ENCODE data around the gene LRP1B.

The LRP1B gene

GRCh38 chr2:142030735-142031134 is 100.1 kb downstream of the LRP1B start:
- H3K4me2 ChIP-seq (ENCODE audit: low read depth, low read length, poor library complexity, severe bottlenecking) = no peak overlapping the region
- H3K36me3 ChIP-seq (ENCODE audit: insufficient read depth, low read length) = no peaks in the 10 kb centered on the region
- H3K9me2 ChIP-seq (replicated peaks; ENCODE audit: low read depth, low read length) = no peaks in the 10 kb centered on the region
- H3F3A ChIP-seq (ENCODE audit: low read depth) = no peaks in the 10 kb centered on the region
- no peaks in the 10 kb centered on the region for H4K20me1 ChIP-seq (ENCODE audit: insufficient read depth, low read length, poor library complexity, severe bottlenecking)
- H3K27me3 ChIP-seq (ENCODE audit: insufficient read depth, low read length, poor library complexity, severe bottlenecking) = no peaks in the 10 kb centered on the region
- no peak overlapping the region for H3K4me3 ChIP-seq (ENCODE audit: low read length, poor library complexity, severe bottlenecking)
- TF ChIP-seq CTCF (conservative IDR thresholded peaks at IDR 0.05; ENCODE audit: low read length) = no peak
- TF ChIP-seq EZH2phosphoT487 (IDR thresholded peaks at IDR 0.05; ENCODE audit: borderline replicate concordance) = no peak
- H3K79me2 ChIP-seq (ENCODE audit: insufficient read depth, low read length) = no peaks in the 10 kb centered on the region
- H3K4me1 ChIP-seq (ENCODE audit: insufficient read depth, low read length, poor library complexity, severe bottlenecking) = no peaks in the 10 kb centered on the region
- no peaks in the 10 kb centered on the region for H3K9me3 ChIP-seq (ENCODE audit: insufficient read depth, low read depth, low read length)
- no peak overlapping the region for H3K9ac ChIP-seq (ENCODE audit: low read depth, low read length, poor library complexity, severe bottlenecking)
- no peak overlapping the region for H2AFZ ChIP-seq (ENCODE audit: low read length)

- H3K27me3 ChIP-seq (ENCODE audit: insufficient read depth, low read length, poor library complexity, severe bottlenecking) = no peaks in the 10 kb centered on the region
- H3K79me2 ChIP-seq (ENCODE audit: insufficient read depth, low read length) = no peaks in the 10 kb centered on the region
- no peaks in the 10 kb centered on the region for H3K9me2 ChIP-seq (replicated peaks; ENCODE audit: low read depth, low read length)
- no peaks in the 10 kb centered on the region for H3K36me3 ChIP-seq (ENCODE audit: insufficient read depth, low read length)
- no peak overlapping the region for H3K9ac ChIP-seq (ENCODE audit: low read depth, low read length, poor library complexity, severe bottlenecking)
- no peak for TF ChIP-seq EZH2phosphoT487 (IDR thresholded peaks at IDR 0.05; ENCODE audit: borderline replicate concordance)
- H3K4me3 ChIP-seq (ENCODE audit: low read length, poor library complexity, severe bottlenecking) = no peak overlapping the region
- no peak overlapping the region for H2AFZ ChIP-seq (ENCODE audit: low read length)
- H4K20me1 ChIP-seq (ENCODE audit: insufficient read depth, low read length, poor library complexity, severe bottlenecking) = no peaks in the 10 kb centered on the region
- no peaks in the 10 kb centered on the region for H3F3A ChIP-seq (ENCODE audit: low read depth)
- no peak overlapping the region for H3K4me2 ChIP-seq (ENCODE audit: low read depth, low read length, poor library complexity, severe bottlenecking)
- H3K9me3 ChIP-seq (ENCODE audit: insufficient read depth, low read depth, low read length) = no peaks in the 10 kb centered on the region
- no peaks in the 10 kb centered on the region for H3K4me1 ChIP-seq (ENCODE audit: insufficient read depth, low read length, poor library complexity, severe bottlenecking)
Observed at GRCh38 chr2:142029974-142030373, 100.8 kb downstream of the LRP1B start.

GRCh38 chr2:142025394-142025793 is 105.4 kb downstream of the LRP1B start:
- no peak overlapping the region for H3K4me3 ChIP-seq (ENCODE audit: low read length, poor library complexity, severe bottlenecking)
- no peaks in the 10 kb centered on the region for H3K9me2 ChIP-seq (replicated peaks; ENCODE audit: low read depth, low read length)
- H3K9me3 ChIP-seq (ENCODE audit: insufficient read depth, low read depth, low read length) = no peaks in the 10 kb centered on the region
- no peak overlapping the region for H2AFZ ChIP-seq (ENCODE audit: low read length)
- no peaks in the 10 kb centered on the region for H3K79me2 ChIP-seq (ENCODE audit: insufficient read depth, low read length)
- H3K36me3 ChIP-seq (ENCODE audit: insufficient read depth, low read length) = no peaks in the 10 kb centered on the region
- H3F3A ChIP-seq (ENCODE audit: low read depth) = no peaks in the 10 kb centered on the region
- no peaks in the 10 kb centered on the region for H3K27me3 ChIP-seq (ENCODE audit: insufficient read depth, low read length, poor library complexity, severe bottlenecking)
- TF ChIP-seq EZH2phosphoT487 (IDR thresholded peaks at IDR 0.05; ENCODE audit: borderline replicate concordance) = no peak
- no peak for TF ChIP-seq CTCF (conservative IDR thresholded peaks at IDR 0.05; ENCODE audit: low read length)
- H3K4me2 ChIP-seq (ENCODE audit: low read depth, low read length, poor library complexity, severe bottlenecking) = no peak overlapping the region
- H4K20me1 ChIP-seq (ENCODE audit: insufficient read depth, low read length, poor library complexity, severe bottlenecking) = no peaks in the 10 kb centered on the region
- no peaks in the 10 kb centered on the region for H3K4me1 ChIP-seq (ENCODE audit: insufficient read depth, low read length, poor library complexity, severe bottlenecking)
- no peak overlapping the region for H3K9ac ChIP-seq (ENCODE audit: low read depth, low read length, poor library complexity, severe bottlenecking)

GRCh38 chr2:142020368-142020767 is 110.4 kb downstream of the LRP1B start:
- Histone ChIP-seq H3K4me1 (ENCODE audit: insufficient read depth, low read length, poor library complexity, severe bottlenecking) (no peaks in the 10 kb centered on the region), H2AFZ (ENCODE audit: low read length) (no peak overlapping the region), H3K9me2 (replicated peaks; ENCODE audit: low read depth, low read length) (no peaks in the 10 kb centered on the region), H3K36me3 (ENCODE audit: insufficient read depth, low read length) (no peaks in the 10 kb centered on the region), H3K27me3 (ENCODE audit: insufficient read depth, low read length, poor library complexity, severe bottlenecking) (no peaks in the 10 kb centered on the region), H4K20me1 (ENCODE audit: insufficient read depth, low read length, poor library complexity, severe bottlenecking) (no peaks in the 10 kb centered on the region), H3F3A (ENCODE audit: low read depth) (no peaks in the 10 kb centered on the region), H3K4me2 (ENCODE audit: low read depth, low read length, poor library complexity, severe bottlenecking) (no peak overlapping the region), H3K4me3 (ENCODE audit: low read length, poor library complexity, severe bottlenecking) (no peak overlapping the region), H3K79me2 (ENCODE audit: insufficient read depth, low read length) (no peaks in the 10 kb centered on the region), H3K9me3 (ENCODE audit: insufficient read depth, low read depth, low read length) (no peaks in the 10 kb centered on the region), H3K9ac (ENCODE audit: low read depth, low read length, poor library complexity, severe bottlenecking) (no peak overlapping the region)
- TF ChIP-seq CTCF (conservative IDR thresholded peaks at IDR 0.05; ENCODE audit: low read length) = no peak
- TF ChIP-seq EZH2phosphoT487 (IDR thresholded peaks at IDR 0.05; ENCODE audit: borderline replicate concordance) = no peak
